ENCODE measurements around the gene DYSF. TPM values are rescaled to one million over a fixed set of nuclear protein-coding genes. Genes with fewer than 3 reads are reported as not detected.

Gene DYSF
- total RNA-seq, 1 donor from 2014 or later = 11.1 TPM

GRCh38 chr2:71496156-71496770 is 42.9 kb downstream of the DYSF start:
- no peak for TF ChIP-seq CTCF (IDR thresholded peaks at IDR 0.05; ENCODE audit: partially characterized antibody, unreplicated experiment)
- H3K36me3 Mint-ChIP-seq (ENCODE audit: unreplicated experiment) = no peaks in the 10 kb centered on the region
- no peak overlapping the region for H3K27ac Mint-ChIP-seq (ENCODE audit: unreplicated experiment)
- no peaks in the 10 kb centered on the region for H3K9me3 Mint-ChIP-seq (ENCODE audit: unreplicated experiment)
- DNase-seq = no peak
- no peaks in the 10 kb centered on the region for H3K4me1 Mint-ChIP-seq (ENCODE audit: low read depth, unreplicated experiment)
- no peak overlapping the region for H3K4me3 Mint-ChIP-seq (ENCODE audit: unreplicated experiment)
- no peaks in the 10 kb centered on the region for H3K27me3 Mint-ChIP-seq (ENCODE audit: unreplicated experiment)

- DNase-seq = no peak
- Mint-ChIP-seq H3K4me3 (ENCODE audit: unreplicated experiment) (no peak overlapping the region), H3K36me3 (ENCODE audit: unreplicated experiment) (no peaks in the 10 kb centered on the region), H3K9me3 (ENCODE audit: unreplicated experiment) (no peaks in the 10 kb centered on the region), H3K27ac (ENCODE audit: unreplicated experiment) (no peak overlapping the region), H3K27me3 (ENCODE audit: unreplicated experiment) (no peaks in the 10 kb centered on the region), H3K4me1 (ENCODE audit: low read depth, unreplicated experiment) (no peaks in the 10 kb centered on the region)
- TF ChIP-seq CTCF (IDR thresholded peaks at IDR 0.05; ENCODE audit: partially characterized antibody, unreplicated experiment) = no peak
Observed at GRCh38 chr2:71498261-71498701, 44.9 kb downstream of the DYSF start.

- no peak for TF ChIP-seq CTCF (IDR thresholded peaks at IDR 0.05; ENCODE audit: partially characterized antibody, unreplicated experiment)
- DNase-seq = no peak
- no peaks in the 10 kb centered on the region for H3K9me3 Mint-ChIP-seq (ENCODE audit: unreplicated experiment)
- H3K4me3 Mint-ChIP-seq (ENCODE audit: unreplicated experiment) = no peak overlapping the region
- no peaks in the 10 kb centered on the region for H3K27me3 Mint-ChIP-seq (ENCODE audit: unreplicated experiment)
- H3K36me3 Mint-ChIP-seq (ENCODE audit: unreplicated experiment) = no peaks in the 10 kb centered on the region
- H3K27ac Mint-ChIP-seq (ENCODE audit: unreplicated experiment) = no peak overlapping the region
- H3K4me1 Mint-ChIP-seq (ENCODE audit: low read depth, unreplicated experiment) = no peaks in the 10 kb centered on the region
Observed at GRCh38 chr2:71499691-71500090, 46.3 kb downstream of the DYSF start.

GRCh38 chr2:71500426-71501079 is 47.2 kb downstream of the DYSF start:
- TF ChIP-seq CTCF (IDR thresholded peaks at IDR 0.05; ENCODE audit: partially characterized antibody, unreplicated experiment) = no peak
- Mint-ChIP-seq H3K9me3 (ENCODE audit: unreplicated experiment) (peaks cover 1% of the 10 kb centered on the region), H3K36me3 (ENCODE audit: unreplicated experiment) (no peaks in the 10 kb centered on the region), H3K4me1 (ENCODE audit: low read depth, unreplicated experiment) (no peaks in the 10 kb centered on the region), H3K4me3 (ENCODE audit: unreplicated experiment) (no peak overlapping the region), H3K27ac (ENCODE audit: unreplicated experiment) (no peak overlapping the region), H3K27me3 (ENCODE audit: unreplicated experiment) (no peaks in the 10 kb centered on the region)
- DNase-seq = no peak
